Keratinocyte (primary cell): ENCODE results near the gene SMIM11. TPM values are rescaled to one million over a fixed set of nuclear protein-coding genes. Genes with fewer than 3 reads are reported as not detected.

Experiments
- DNase-seq: peaks from one replicate; pipeline ENCODE4 v3.0.0-alpha.2; 2011; ENCODE audit warnings: low read depth, missing footprints, low spot score
- FAIRE-seq: peaks from 2 replicates; lab custom pipeline; 2011; peaks lifted over from hg19 to GRCh38; lab: Jason Lieb, UNC
- H2AFZ ChIP-seq: 2 replicates; pipeline ENCODE4 v1.6.0; 2012; ENCODE audit warnings: low read length, control low read depth, inconsistent platforms; ENCODE audit not compliant: control insufficient read depth
- H3K27ac ChIP-seq: 2 replicates; pipeline ENCODE4 v1.5.1; 2011; ENCODE audit warnings: low read length; ENCODE audit not compliant: control insufficient read depth, insufficient read depth
- H3K27me3 ChIP-seq: 3 replicates; pipeline ENCODE4 v1.6.0; 2011; ENCODE audit warnings: low read length; ENCODE audit not compliant: control insufficient read depth, insufficient read depth; ENCODE audit errors: extremely low read depth
- H3K36me3 ChIP-seq, 2 experiments: 2 replicates in 1 of 2; 3 replicates in 1 of 2; pipeline ENCODE4 v1.5.1; 2011; ENCODE audit warnings: low read length in 2 of 2, mild to moderate bottlenecking in 1 of 2; ENCODE audit not compliant: control insufficient read depth in 2 of 2, insufficient read depth in 2 of 2; ENCODE audit errors: extremely low read depth in 1 of 2
- H3K4me1 ChIP-seq: 3 replicates; pipeline ENCODE4 v1.5.1; 2011; ENCODE audit warnings: low read length; ENCODE audit not compliant: control insufficient read depth, insufficient read depth; ENCODE audit errors: extremely low read depth
- H3K4me2 ChIP-seq: 3 replicates; pipeline ENCODE4 v1.6.0; 2011; ENCODE audit warnings: low read depth, low read length; ENCODE audit not compliant: control insufficient read depth, insufficient read depth; ENCODE audit errors: extremely low read depth
- H3K4me3 ChIP-seq, 3 experiments: fragments of 200-600 bp in 1 of 3; sonication (generic) in 1 of 3; 2 replicates in 2 of 3; 3 replicates in 1 of 3; pipeline ENCODE4 v1.5.1; 2011 to 2016; ENCODE audit warnings: low read length in 3 of 3, mild to moderate bottlenecking in 3 of 3, control low read depth in 2 of 3, inconsistent platforms in 1 of 3, low read depth in 1 of 3, mixed read lengths in 1 of 3, mixed run types in 1 of 3, moderate library complexity in 1 of 3; ENCODE audit not compliant: control insufficient read depth in 2 of 3, insufficient read depth in 2 of 3; ENCODE audit errors: extremely low read depth in 1 of 3
- H3K79me2 ChIP-seq: 2 replicates; pipeline ENCODE4 v1.6.0; 2012; ENCODE audit warnings: low read length; ENCODE audit not compliant: control insufficient read depth, insufficient read depth
- H3K9ac ChIP-seq: 3 replicates; pipeline ENCODE4 v1.6.0; 2011; ENCODE audit warnings: low read length; ENCODE audit not compliant: control insufficient read depth, insufficient read depth; ENCODE audit errors: extremely low read depth
- H3K9me1 ChIP-seq: 3 replicates; pipeline ENCODE4 v1.6.0; 2011; ENCODE audit warnings: low read length; ENCODE audit not compliant: control insufficient read depth, insufficient read depth; ENCODE audit errors: extremely low read depth
- H3K9me3 ChIP-seq: 2 replicates; pipeline ENCODE4 v1.5.1; 2012; ENCODE audit warnings: low read depth, low read length; ENCODE audit not compliant: control insufficient read depth
- H4K20me1 ChIP-seq: 3 replicates; pipeline ENCODE4 v1.6.0; 2011; ENCODE audit warnings: low read length; ENCODE audit not compliant: control insufficient read depth, insufficient read depth; ENCODE audit errors: extremely low read depth
- EZH2 ChIP-seq: IDR thresholded peaks from one replicate; pipeline ENCODE4 v1.6.1; 2012; ENCODE audit warnings: inconsistent platforms, mild to moderate bottlenecking, low read length, moderate library complexity
- dilution Hi-C: fragments of 300-500 bp; cut with MboI; formaldehyde crosslinking; loops from one replicate; pipeline ENCODE4 v1.7.0; 2020; ENCODE audit warnings: low sequenced_read_pairs; ENCODE audit not compliant: extremely low pct_ligation_motif_present
- polyA plus RNA-seq, 5 experiments: library from polyadenylated mRNA; depleted of rRNA in 3 of 5; stranded (reverse) in 3 of 5; stranded (forward) in 1 of 5; unstranded in 1 of 5; fragments of >200 nt; gene quantifications; 1 replicate in 1 of 5; 2 replicates in 3 of 5; 3 replicates in 1 of 5; pipeline versions ENCODE4 v1.2.1 to v1.2.3, GENCODE V29; 2011 to 2012; ENCODE audit warnings: missing spikeins in 2 of 5, low read depth in 1 of 5, low replicate concordance in 1 of 5
- TF ChIP-seq, protein P1 (sequence below), 3 experiments: IDR thresholded peaks in 1 of 3; conservative IDR thresholded peaks in 1 of 3; optimal IDR thresholded peaks in 1 of 3; 2 replicates in 2 of 3; 3 replicates in 1 of 3; pipeline versions ENCODE3 to v1.5.1; 2011; ENCODE audit warnings: low read length in 3 of 3, mild to moderate bottlenecking in 3 of 3, moderate library complexity in 2 of 3, control low read depth in 1 of 3, inconsistent platforms in 1 of 3; ENCODE audit not compliant: insufficient read depth in 2 of 3; ENCODE audit errors: extremely low read depth in 1 of 3

The SMIM11 gene
- polyA plus RNA-seq, 1 donor (not counting 4 experiments of a cell fraction or from before 2014, with no cell fraction given): 2.7 TPM

DNA sequence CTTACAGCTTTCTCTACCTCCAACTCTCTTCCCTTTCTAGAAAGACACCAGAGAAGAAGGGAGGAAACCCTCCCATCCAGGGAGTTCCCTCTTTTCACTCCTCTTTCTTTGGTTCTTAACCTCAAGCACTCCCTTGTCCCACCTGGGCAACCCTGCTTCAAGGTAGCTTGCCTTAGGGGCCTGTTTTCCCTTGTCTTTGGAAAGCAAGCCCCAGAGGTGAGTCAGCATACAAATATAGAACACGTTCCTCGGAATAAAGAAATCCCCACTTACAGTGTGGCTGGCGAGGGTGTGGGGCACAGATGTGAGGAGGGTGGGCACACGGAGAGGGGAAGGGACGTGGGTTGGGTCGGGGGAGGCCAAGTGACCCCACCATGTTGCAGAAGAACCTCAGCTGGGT lies 37.6 kb upstream of the SMIM11 start:
- FAIRE-seq (peak; percentile 17), DNase-seq (no peak)
- Histone ChIP-seq H3K9me1 (no peaks in the 10 kb centered on the region), H3K9ac (no peak overlapping the region), H3K27me3 (peaks cover 12% of the 10 kb centered on the region), H3K4me3 (no peak overlapping the region), H3K4me2 (peak overlapping the region; percentile 2), H2AFZ (no peak overlapping the region), H3K27ac (no peak overlapping the region), H3K79me2 (no peaks in the 10 kb centered on the region), H3K9me3 (no peaks in the 10 kb centered on the region), H4K20me1 (no peaks in the 10 kb centered on the region), H3K4me1 (peaks cover 3% of the 10 kb centered on the region), H3K36me3 (no peaks in the 10 kb centered on the region)
- dilution Hi-C loops: no loop called here
- TF ChIP-seq, protein P1, sequence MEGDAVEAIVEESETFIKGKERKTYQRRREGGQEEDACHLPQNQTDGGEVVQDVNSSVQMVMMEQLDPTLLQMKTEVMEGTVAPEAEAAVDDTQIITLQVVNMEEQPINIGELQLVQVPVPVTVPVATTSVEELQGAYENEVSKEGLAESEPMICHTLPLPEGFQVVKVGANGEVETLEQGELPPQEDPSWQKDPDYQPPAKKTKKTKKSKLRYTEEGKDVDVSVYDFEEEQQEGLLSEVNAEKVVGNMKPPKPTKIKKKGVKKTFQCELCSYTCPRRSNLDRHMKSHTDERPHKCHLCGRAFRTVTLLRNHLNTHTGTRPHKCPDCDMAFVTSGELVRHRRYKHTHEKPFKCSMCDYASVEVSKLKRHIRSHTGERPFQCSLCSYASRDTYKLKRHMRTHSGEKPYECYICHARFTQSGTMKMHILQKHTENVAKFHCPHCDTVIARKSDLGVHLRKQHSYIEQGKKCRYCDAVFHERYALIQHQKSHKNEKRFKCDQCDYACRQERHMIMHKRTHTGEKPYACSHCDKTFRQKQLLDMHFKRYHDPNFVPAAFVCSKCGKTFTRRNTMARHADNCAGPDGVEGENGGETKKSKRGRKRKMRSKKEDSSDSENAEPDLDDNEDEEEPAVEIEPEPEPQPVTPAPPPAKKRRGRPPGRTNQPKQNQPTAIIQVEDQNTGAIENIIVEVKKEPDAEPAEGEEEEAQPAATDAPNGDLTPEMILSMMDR (optimal IDR thresholded peaks at IDR 0.05 in 1 of 3, IDR thresholded peaks at IDR 0.05 in 1 of 3, conservative IDR thresholded peaks at IDR 0.05 in 1 of 3; ENCODE audit: extremely low read depth in 1 of 3, insufficient read depth in 2 of 3, low read length in 3 of 3): no peak
- TF ChIP-seq EZH2: no peak

DNA sequence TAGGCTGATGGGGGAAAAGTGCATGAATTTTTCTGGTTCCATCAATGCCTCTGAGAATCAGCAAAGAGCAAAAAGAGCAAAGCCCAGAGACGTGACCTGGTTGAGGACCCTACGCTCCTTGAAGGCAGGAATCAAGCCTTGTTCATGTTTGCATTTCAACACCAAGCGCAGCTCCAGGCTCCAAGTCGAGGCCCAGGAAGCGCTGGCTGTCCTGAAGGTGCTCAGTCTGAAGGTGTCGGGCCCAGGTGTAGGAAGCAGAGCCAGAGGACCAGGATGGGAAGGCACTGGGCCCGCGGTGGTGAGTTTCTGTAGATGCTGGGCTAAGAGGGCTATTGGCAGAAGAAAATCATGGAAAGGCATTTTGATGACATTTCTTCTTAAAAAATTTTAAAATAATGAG lies 37.1 kb upstream of the SMIM11 start:
- dilution Hi-C loops: no loop called here
- FAIRE-seq: no peak
- H2AFZ ChIP-seq: no peak overlapping the region

More for the DNA sequence above, 37.1 kb upstream of the SMIM11 start:
- TF ChIP-seq EZH2: no peak
- TF ChIP-seq, protein P1 (optimal IDR thresholded peaks at IDR 0.05 in 1 of 3, IDR thresholded peaks at IDR 0.05 in 1 of 3, conservative IDR thresholded peaks at IDR 0.05 in 1 of 3; ENCODE audit: extremely low read depth in 1 of 3, insufficient read depth in 2 of 3, low read length in 3 of 3): no peak
- H3K27me3 ChIP-seq: peaks cover 17% of the 10 kb centered on the region
- H3K4me1 ChIP-seq: peaks cover 3% of the 10 kb centered on the region
- H3K79me2 ChIP-seq: no peaks in the 10 kb centered on the region
- no peaks in the 10 kb centered on the region for H3K36me3 ChIP-seq
- H3K4me2 ChIP-seq: no peak overlapping the region
- H3K9me1 ChIP-seq: no peaks in the 10 kb centered on the region
- no peak overlapping the region for H3K9ac ChIP-seq
- no peaks in the 10 kb centered on the region for H4K20me1 ChIP-seq
- H3K9me3 ChIP-seq: no peaks in the 10 kb centered on the region
- no peak overlapping the region for H3K27ac ChIP-seq
- no peak for DNase-seq
- H3K4me3 ChIP-seq: no peak overlapping the region
